GM21717 (cell line): Measurements from ENCODE around the gene JAG1.

Experiments
- ATAC-seq: cut with Tn5 transposase; IDR thresholded peaks from one replicate; pipeline ENCODE4 v1.9.1; 2021; ENCODE audit warnings: mild to moderate bottlenecking, moderate library complexity; ENCODE audit not compliant: unreplicated experiment

JAG1 gene

GRCh38 chr20:10699941-10700340 lies 26.1 kb upstream of the JAG1 start:
- ATAC-seq: no peak

DNA sequence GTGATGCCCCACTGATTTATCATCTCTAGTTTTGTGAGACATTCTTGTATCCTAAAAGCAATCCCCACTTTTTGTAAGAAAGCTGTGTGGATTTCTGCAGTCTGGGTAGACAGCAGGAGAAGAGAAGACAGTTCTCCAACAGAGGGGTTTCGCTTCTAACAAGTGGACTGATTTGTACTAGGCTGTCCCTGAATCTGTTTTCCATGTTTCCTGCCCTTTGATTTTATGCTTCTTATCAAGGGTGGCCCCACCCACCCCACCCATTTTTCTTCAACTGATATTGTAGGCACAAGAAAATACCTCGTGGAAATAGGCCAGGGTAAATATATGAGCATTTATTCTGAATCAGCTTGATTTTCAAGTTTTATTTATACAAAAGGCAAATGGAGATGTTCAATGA lies 25.7 kb upstream of the JAG1 start:
- no peak for ATAC-seq

GRCh38 chr20:10696650-10697049 lies 22.9 kb upstream of the JAG1 start:
- ATAC-seq: no peak

GRCh38 chr20:10689385-10689784 lies 15.6 kb upstream of the JAG1 start:
- ATAC-seq: no peak

DNA sequence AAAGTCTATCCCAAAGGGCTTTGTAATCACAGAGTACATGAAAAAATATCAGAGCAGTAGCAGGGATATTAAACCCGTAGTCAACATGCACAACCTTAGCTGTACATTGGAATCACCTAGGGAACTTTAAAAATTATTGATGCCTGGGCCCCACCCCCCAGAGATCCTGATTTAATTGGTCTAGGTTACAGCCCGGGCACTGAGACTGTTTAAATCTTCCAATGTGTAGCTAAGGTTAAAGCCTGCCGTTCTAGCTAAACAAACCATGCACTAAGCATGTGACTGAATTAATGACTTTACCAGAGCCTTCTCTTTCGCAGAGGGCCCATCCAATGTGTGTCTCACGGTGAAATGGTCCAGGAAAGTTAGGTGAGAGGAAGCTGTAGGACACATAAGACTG lies 14.1 kb upstream of the JAG1 start:
- ATAC-seq: no peak

DNA sequence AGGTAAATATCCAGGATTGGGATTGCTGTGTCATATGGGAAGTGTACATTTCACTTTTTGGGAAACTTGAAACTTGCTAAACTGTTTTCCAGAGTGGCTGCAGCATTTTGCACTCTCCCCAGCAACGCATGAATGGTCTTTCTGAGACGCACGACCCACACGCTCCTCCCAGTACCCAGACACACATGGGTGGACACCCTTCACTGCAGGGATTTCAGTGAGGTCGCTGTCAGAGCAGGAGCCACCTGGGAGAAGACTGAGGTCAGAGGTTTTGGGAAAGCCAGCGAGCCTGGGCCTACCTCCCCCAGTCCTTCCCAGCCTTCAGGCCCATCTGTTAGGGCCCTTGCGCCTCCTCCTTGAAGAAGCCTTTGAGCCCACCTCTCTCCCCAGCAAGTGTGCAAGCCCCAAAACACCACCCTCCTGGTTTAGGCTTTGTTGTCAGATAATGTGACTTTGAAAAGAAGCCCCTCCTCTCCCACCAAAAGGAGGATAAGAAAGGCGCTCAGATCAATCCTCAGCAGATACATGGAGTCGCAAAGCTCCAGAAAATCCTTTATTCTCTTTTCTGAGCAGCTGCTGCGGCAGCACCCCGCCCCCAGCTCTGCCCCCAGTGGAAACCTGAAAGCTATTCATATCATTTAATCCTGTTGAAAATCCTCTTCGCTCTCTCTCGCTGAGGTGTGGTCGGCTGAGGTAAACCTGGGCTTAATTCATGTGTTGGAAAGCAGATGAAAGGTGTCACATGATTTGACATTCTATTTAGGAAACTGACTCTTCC lies 12.7 kb upstream of the JAG1 start:
- ATAC-seq: no peak

- no peak for ATAC-seq
Observed at GRCh38 chr20:10683537-10683936, 9.7 kb upstream of the JAG1 start.

GRCh38 chr20:10682939-10683338 lies 9.1 kb upstream of the JAG1 start:
- no peak for ATAC-seq

DNA sequence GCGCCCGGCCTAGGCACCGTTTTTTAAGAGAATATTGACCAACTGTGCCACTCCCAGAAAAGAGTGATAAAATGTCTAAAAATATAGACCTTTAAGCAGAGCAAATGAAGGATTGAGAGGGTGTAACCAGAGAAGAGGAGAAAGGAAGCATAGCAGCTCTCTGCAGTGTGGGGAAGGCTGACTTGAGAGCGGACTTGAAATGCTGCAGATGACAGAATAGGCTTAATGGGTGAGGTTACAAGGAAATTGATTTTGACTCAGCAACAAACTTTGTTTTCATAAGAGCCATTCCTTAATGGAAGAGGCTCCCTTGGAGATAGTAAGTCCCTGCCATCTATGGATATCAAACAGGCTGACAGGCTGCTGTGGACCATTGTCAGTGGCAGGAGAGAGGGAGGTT lies 7.7 kb upstream of the JAG1 start:
- no peak for ATAC-seq

- ATAC-seq: no peak
Observed at GRCh38 chr20:10680571-10680970, 6.8 kb upstream of the JAG1 start.

DNA sequence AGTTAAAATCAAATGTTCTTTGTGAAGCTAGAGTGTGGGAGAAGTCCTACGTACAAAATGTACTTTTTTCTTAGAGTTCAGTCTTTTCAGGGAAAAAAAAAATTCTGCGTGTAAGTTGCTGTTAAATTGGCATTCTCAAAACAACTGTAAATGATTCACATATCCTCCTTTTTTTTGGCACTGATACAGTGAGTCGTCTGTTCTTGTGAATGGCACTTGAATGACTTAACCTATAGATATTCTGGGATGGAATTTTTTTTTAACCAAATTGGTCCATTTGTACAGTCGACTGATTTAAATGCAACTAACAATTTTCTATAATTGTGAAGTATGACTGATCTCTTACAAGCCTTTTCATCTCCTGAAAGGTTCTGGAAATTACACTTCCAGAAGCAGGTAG lies 5.5 kb upstream of the JAG1 start:
- ATAC-seq: no peak

DNA sequence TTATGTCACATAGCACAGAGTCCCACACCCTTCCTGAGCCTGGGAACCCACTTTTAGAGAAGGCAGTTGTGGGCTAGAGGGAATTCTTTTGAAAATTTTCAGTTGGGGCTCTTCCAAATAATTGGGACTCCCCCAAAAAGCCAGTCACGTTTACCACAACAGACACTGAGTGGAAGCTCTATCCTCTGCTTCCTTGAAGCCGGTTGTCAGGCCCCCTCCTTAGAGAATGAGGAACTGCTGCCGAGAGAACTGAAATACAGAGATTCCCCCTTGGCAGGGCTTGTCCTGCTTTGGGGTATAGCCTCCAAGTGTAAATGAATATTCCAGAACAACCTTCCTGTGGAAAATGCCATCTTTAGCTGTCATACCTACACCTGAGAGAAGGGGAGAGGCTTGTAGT lies 2.7 kb upstream of the JAG1 start:
- no peak for ATAC-seq

GRCh38 chr20:10675450-10675848 lies 1.6 kb upstream of the JAG1 start:
- no peak for ATAC-seq

GRCh38 chr20:10674684-10675449 lies 1.1 kb upstream of the JAG1 start:
- peak; percentile 40 for ATAC-seq

- ATAC-seq: no peak
Observed at GRCh38 chr20:10673176-10673841, 490 bp downstream of the JAG1 start.

GRCh38 chr20:10672624-10673127 lies 1.1 kb downstream of the JAG1 start:
- no peak for ATAC-seq

GRCh38 chr20:10671919-10672623 lies 1.7 kb downstream of the JAG1 start:
- no peak for ATAC-seq

- peak; percentile 32 for ATAC-seq
Observed at GRCh38 chr20:10671221-10671918, 2.4 kb downstream of the JAG1 start.

GRCh38 chr20:10670501-10671220 lies 3.1 kb downstream of the JAG1 start:
- ATAC-seq: peak; percentile 36
